Medulla oblongata (tissue), 1 donor: ENCODE data around the gene ERBIN.
A peak's percentile ranks its signal among the peaks of the same experiment; 100 is the strongest.
"Not testable (repeated sequence)": the region's sequence is repeated elsewhere in the genome, so short reads cannot be mapped to it uniquely, and the experiment has no call there.

Experiments
- DNase-seq: peaks from one replicate; pipeline ENCODE4 v3.0.0-alpha.2; 2015; ENCODE audit errors: extremely low spot score

ERBIN gene

GRCh38 chr5:65926276-65926783 lies at the start of gene ERBIN:
TSS of gene ERBIN (plus strand) at chr5:65926575. CDS start at chr5:65992719, 66,144 bp downstream.
- DNase-seq, result peak; percentile 75

- no peak for DNase-seq
Measured at GRCh38 chr5:65876970-65877369, 49.4 kb upstream of the ERBIN start.

- not testable (repeated sequence) for DNase-seq
Measured at GRCh38 chr5:65879668-65880256, 46.6 kb upstream of the ERBIN start.

- no peak for DNase-seq
Measured at GRCh38 chr5:65880496-65881072, 45.8 kb upstream of the ERBIN start.

GRCh38 chr5:65882278-65882677 lies 44.1 kb upstream of the ERBIN start:
- DNase-seq, result no peak

- peak; percentile 47 for DNase-seq
Measured at GRCh38 chr5:65883461-65883860, 42.9 kb upstream of the ERBIN start.

- DNase-seq, result no peak
Measured at GRCh38 chr5:65886387-65886786, 40.0 kb upstream of the ERBIN start.

- not testable (repeated sequence) for DNase-seq
Measured at GRCh38 chr5:65892024-65892423, 34.4 kb upstream of the ERBIN start.

GRCh38 chr5:65892801-65893200 lies 33.6 kb upstream of the ERBIN start:
- DNase-seq, result no peak

GRCh38 chr5:65893749-65894430 lies 32.5 kb upstream of the ERBIN start:
- DNase-seq, result no peak

GRCh38 chr5:65895891-65896290 lies 30.5 kb upstream of the ERBIN start:
- no peak for DNase-seq

GRCh38 chr5:65900746-65901145 lies 25.6 kb upstream of the ERBIN start:
- DNase-seq, result no peak

- DNase-seq, result no peak
Measured at GRCh38 chr5:65902104-65902503, 24.3 kb upstream of the ERBIN start.

GRCh38 chr5:65903581-65903980 lies 22.8 kb upstream of the ERBIN start:
- no peak for DNase-seq

- no peak for DNase-seq
Measured at GRCh38 chr5:65906256-65906655, 20.1 kb upstream of the ERBIN start.

- DNase-seq, result no peak
Measured at GRCh38 chr5:65907135-65907534, 19.2 kb upstream of the ERBIN start.

- DNase-seq, result no peak
Measured at GRCh38 chr5:65910711-65911110, 15.7 kb upstream of the ERBIN start.

- no peak for DNase-seq
Measured at GRCh38 chr5:65912311-65912710, 14.1 kb upstream of the ERBIN start.

- DNase-seq, result peak; percentile 68
Measured at GRCh38 chr5:65913519-65913918, 12.9 kb upstream of the ERBIN start.

GRCh38 chr5:65914641-65915196 lies 11.7 kb upstream of the ERBIN start:
- no peak for DNase-seq

GRCh38 chr5:65915661-65916060 lies 10.7 kb upstream of the ERBIN start:
- not testable (repeated sequence) for DNase-seq

GRCh38 chr5:65916066-65916465 lies 10.3 kb upstream of the ERBIN start:
- DNase-seq, result no peak

GRCh38 chr5:65916636-65917035 lies 9.7 kb upstream of the ERBIN start:
- DNase-seq, result peak; percentile 68
